Endothelial cell (in vitro differentiated cells): ENCODE data around the gene FEM1B. TPM values are rescaled to one million over a fixed set of nuclear protein-coding genes. Genes with fewer than 3 reads are reported as not detected.
"Not testable (repeated sequence)": the region's sequence is repeated elsewhere in the genome, so short reads cannot be mapped to it uniquely, and the experiment has no call there.

Experiments used
- DNase-seq: peaks from one replicate; pipeline ENCODE4 v3.0.0; 2021; ENCODE audit warnings: low spot score
- H3K27ac Mint-ChIP-seq: one replicate; pipeline ENCODE4 v1.8.0; 2021; ENCODE audit warnings: mixed read lengths, inconsistent platforms; ENCODE audit not compliant: unreplicated experiment
- H3K27me3 Mint-ChIP-seq: one replicate; pipeline ENCODE4 v1.8.0; 2021; ENCODE audit warnings: mild to moderate bottlenecking, moderate library complexity, mixed read lengths, inconsistent platforms; ENCODE audit not compliant: unreplicated experiment
- H3K36me3 Mint-ChIP-seq: one replicate; pipeline ENCODE4 v1.8.0; 2021; ENCODE audit warnings: mild to moderate bottlenecking, low read depth, mixed read lengths, inconsistent platforms; ENCODE audit not compliant: unreplicated experiment
- H3K4me1 Mint-ChIP-seq: one replicate; pipeline ENCODE4 v1.8.0; 2021; ENCODE audit warnings: mild to moderate bottlenecking, mixed read lengths, inconsistent platforms; ENCODE audit not compliant: unreplicated experiment
- H3K4me3 Mint-ChIP-seq: one replicate; pipeline ENCODE4 v1.8.0; 2021; ENCODE audit warnings: mild to moderate bottlenecking, mixed read lengths, inconsistent platforms; ENCODE audit not compliant: unreplicated experiment
- H3K9me3 Mint-ChIP-seq: one replicate; pipeline ENCODE4 v1.8.0; 2021; ENCODE audit warnings: mixed read lengths, inconsistent platforms; ENCODE audit not compliant: unreplicated experiment
- CTCF ChIP-seq: fragments of 200-600 bp; sonication (generic); IDR thresholded peaks from one replicate; pipeline ENCODE4 v1.5.0; 2021; ENCODE audit warnings: antibody characterized with exemption; ENCODE audit not compliant: unreplicated experiment
- total RNA-seq: library from RNA; stranded (reverse); fragmentation: NEBNext Ultra II Directional; extraction: Animal tissue kit (Norgen Biotek cat#: 25700); gene quantifications from one replicate; pipeline ENCODE4 v1.2.1, GENCODE V29; 2021; ENCODE audit not compliant: unreplicated experiment

FEM1B gene
- total RNA-seq, 1 donor from 2014 or later, result 47.8 TPM

DNA sequence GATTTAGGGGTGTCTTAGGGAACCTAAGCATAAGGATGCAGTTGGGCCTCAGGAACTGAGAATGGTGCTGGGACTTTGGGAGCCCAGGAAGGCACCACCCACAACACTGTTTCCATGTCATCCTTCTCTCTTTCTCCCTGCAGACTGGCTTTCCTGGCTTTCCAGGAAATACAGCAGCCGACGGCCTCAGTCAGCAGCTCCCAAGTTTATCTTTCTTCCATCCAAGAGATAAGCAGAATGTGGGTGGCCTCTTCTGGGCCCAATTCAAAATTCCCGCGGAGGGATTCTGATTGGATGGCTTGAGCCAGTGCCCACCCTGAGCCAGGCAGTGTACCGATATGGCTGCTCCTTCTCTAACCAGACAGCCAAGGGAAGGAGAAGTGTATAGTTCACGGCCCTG lies 43.5 kb upstream of the FEM1B start:
- no peak for TF ChIP-seq CTCF
- no peak overlapping the region for H3K4me3 Mint-ChIP-seq
- H3K27me3 Mint-ChIP-seq, result peaks cover 13% of the 10 kb centered on the region
- no peak overlapping the region for H3K27ac Mint-ChIP-seq
- peaks cover 20% of the 10 kb centered on the region for H3K4me1 Mint-ChIP-seq
- no peak for DNase-seq
- no peaks in the 10 kb centered on the region for H3K9me3 Mint-ChIP-seq
- no peaks in the 10 kb centered on the region for H3K36me3 Mint-ChIP-seq

GRCh38 chr15:68234520-68234919 lies 43.0 kb upstream of the FEM1B start:
- H3K9me3 Mint-ChIP-seq, H3K4me3 Mint-ChIP-seq, H3K36me3 Mint-ChIP-seq, DNase-seq, H3K27ac Mint-ChIP-seq: not testable (repeated sequence)
- Mint-ChIP-seq H3K27me3 (peaks cover 13% of the 10 kb centered on the region), H3K4me1 (peaks cover 20% of the 10 kb centered on the region)

GRCh38 chr15:68235022-68235421 lies 42.5 kb upstream of the FEM1B start:
- peaks cover 10% of the 10 kb centered on the region for H3K27me3 Mint-ChIP-seq
- no peak for DNase-seq
- no peaks in the 10 kb centered on the region for H3K9me3 Mint-ChIP-seq
- TF ChIP-seq CTCF, result no peak
- H3K27ac Mint-ChIP-seq, result no peak overlapping the region
- no peaks in the 10 kb centered on the region for H3K36me3 Mint-ChIP-seq
- peaks cover 17% of the 10 kb centered on the region for H3K4me1 Mint-ChIP-seq
- no peak overlapping the region for H3K4me3 Mint-ChIP-seq

DNA sequence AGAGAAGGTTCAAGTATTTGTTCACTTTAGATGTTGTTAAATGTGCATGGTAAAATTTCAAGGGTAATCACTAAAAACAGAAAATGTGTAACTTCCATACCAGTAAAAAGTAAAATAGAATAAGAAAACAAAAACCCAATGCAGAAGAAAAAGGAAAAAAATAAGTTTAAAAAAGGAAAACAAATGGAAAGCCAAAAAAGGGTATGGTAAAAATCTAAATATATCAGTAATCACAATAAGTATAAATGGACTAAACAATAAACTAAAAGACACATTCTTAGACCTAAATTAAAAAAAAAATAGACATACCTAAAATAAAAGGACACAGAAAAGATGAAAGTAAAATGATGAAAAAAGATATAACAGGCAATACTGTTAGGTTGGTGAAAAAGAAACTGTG lies 38.5 kb upstream of the FEM1B start:
- DNase-seq, result no peak
- H3K4me3 Mint-ChIP-seq, result no peak overlapping the region
- no peak for TF ChIP-seq CTCF
- peaks cover 13% of the 10 kb centered on the region for H3K4me1 Mint-ChIP-seq
- no peaks in the 10 kb centered on the region for H3K27me3 Mint-ChIP-seq
- no peaks in the 10 kb centered on the region for H3K36me3 Mint-ChIP-seq
- H3K9me3 Mint-ChIP-seq, result no peaks in the 10 kb centered on the region
- H3K27ac Mint-ChIP-seq, result no peak overlapping the region

DNA sequence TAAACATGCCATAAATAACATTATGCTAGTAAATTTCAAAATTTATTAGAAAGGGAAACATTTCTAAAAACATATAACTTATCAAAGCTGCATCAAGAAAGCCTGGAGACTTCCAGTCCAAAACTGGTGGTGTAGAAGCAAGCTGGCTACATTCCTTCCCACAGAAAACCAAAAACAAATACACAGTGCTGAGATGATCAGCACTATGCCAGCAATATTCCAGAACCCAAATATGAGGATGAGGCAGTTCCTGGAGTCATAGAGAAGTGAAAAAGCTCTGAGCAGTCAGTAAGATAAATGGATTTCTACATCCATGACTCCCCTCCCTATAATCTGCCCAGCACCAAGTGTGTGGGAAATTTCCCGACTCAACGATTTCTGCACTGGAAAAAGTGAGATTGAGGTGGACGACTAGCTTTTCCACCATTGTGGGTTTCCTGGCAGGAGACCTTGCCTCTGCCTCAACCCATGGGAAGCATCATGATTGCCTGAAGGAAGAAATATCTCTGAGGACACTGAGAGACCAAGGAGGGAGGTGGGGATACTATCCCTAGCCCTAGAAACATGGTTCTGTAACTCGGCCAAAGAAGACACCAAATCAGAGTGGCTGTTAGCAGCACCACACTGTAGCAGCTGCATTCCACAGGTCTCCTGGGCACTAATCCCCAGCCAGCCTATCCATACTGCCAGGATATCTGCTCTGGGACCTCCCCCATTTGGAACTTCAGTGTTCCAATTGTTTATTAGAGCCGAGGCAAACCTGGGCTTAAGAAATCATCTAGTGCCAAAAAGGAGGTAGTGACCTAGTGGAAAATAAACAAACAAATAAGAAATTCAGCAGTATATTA lies 36.2 kb upstream of the FEM1B start:
- Mint-ChIP-seq H3K36me3 (no peaks in the 10 kb centered on the region), H3K4me1 (peaks cover 11% of the 10 kb centered on the region), H3K9me3 (no peaks in the 10 kb centered on the region), H3K27ac (no peak overlapping the region), H3K27me3 (no peaks in the 10 kb centered on the region), H3K4me3 (no peak overlapping the region)
- TF ChIP-seq CTCF, result no peak
- no peak for DNase-seq
